Amygdala (tissue), 56 donors: Measurements from ENCODE around the gene SLC22A23.
A peak's percentile ranks its signal among the peaks of the same experiment; 100 is the strongest.
"Not testable (repeated sequence)": the region's sequence is repeated elsewhere in the genome, so short reads cannot be mapped to it uniquely, and the experiment has no call there.

Experiments used
- DNase-seq, 56 donors: peaks; one replicate each; lab custom pipeline; 2025; lab: John Stamatoyannopoulos, UW

The SLC22A23 gene

DNA sequence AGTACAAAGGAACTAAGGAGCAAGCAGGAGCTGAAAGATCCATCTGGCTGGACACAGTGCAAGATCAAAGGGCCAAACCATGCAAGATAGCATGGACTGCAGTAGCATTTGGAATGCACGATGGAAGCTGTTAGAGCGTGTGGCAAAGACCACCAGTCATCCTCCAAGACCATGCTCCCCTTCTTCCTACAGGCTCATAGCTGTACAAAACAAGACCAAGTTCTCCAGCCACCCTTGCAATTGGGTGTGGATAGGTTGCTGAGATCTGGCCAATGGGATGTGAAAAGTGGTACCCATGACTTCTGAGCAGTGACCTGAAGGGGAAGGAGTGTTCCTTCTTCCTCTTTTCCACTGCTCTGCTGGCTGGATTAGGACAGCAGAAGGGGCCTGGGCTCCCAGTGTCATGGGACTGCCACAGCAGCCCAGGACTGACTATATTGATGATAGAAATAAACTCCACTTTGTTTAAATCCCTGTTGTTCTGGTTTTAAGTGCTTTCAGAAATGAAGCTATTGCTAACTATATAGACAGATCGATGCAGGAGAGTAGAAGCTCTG is 64.9 kb downstream of the SLC22A23 start:
- DNase-seq: no peak

GRCh38 chr6:3390698-3391097 is 66.2 kb downstream of the SLC22A23 start:
- peak in 18 of 56 donors; percentile 21 to 65 (median 38) for DNase-seq

DNA sequence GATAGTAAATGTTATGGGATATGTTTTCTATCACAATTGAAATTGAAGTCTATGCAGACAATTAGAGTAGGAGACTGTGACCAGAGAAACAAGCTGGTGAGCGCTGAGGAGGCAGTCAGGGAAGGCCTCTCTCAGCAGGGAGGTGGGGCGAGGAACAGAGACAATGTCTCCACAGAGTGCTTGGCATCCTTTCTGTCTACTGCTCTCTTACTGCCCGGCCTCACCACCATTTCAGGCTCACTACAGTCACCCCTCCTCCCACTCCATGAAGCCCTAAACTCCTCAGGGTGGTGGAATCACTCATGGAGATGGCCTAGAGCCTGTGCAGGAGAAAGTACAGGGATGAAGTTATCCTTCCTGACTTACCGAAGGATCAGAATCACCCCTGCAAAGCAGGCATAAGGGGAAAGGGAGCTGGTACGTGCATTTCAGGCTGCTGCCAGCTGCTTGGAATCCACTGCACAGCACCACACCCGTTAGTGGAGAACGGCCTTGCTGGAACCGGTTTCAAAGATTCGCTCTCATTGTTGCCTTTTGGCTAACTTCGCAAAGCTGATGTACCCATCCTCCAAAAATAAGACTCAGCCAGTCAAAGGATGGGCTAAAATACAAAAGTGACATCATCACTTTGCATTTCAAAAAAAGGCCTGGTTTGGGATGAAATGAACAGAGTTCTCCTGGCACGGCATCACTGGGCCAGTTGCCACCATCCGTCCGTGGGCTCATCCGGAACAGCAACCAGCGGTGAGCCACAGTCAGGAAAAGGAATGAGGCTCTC is 67.3 kb downstream of the SLC22A23 start:
- peak in 28 of 56 donors; percentile 31 to 77 (median 58) for DNase-seq

DNA sequence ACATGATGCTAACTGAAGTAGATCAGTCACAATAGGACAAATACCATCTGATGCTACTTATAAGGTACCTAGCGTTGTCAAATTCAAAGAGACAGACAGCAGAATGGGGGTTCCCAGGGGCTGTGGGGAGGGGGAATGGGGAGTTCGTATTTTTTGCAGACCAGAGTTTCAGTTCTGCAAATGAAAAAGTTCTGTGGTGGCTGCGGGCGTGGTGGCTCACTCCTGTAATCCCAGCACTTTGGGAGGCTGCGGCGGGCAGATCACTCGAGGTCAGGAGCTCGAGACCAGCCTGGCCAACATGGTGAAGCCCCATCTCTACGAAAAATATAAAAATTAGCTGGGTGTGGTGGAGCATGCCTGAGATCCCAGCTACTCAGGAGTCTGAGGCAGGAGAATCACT is 68.1 kb downstream of the SLC22A23 start:
- no peak for DNase-seq

DNA sequence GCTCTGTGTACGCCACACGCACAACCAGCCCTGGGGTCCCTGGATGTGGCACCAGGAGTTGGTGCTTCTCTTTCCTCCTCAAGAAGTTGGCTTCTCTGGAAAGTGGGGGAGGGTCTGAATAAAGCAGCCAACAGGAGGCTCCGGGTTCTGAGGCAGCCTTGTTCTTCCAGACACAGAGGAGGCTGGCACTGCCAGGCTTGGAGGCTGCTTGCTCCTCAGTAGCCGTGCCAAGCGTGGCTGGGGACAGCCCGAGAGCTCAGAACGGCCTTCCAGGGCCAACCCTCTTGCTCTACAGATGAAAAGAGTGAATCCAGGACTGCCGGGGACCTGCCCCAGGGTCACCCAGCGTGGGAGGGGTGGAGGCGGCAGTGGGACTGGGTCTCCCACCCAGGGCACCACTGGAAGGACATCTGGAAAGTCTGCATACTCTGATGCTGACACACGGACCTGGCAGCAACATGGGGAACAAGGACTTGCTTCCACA is 70.4 kb downstream of the SLC22A23 start:
- peak; percentile 33 to 97 (median 88) for DNase-seq

GRCh38 chr6:3385660-3386151 is 71.1 kb downstream of the SLC22A23 start:
- peak in 50 of 56 donors; percentile 20 to 94 (median 76) for DNase-seq

DNA sequence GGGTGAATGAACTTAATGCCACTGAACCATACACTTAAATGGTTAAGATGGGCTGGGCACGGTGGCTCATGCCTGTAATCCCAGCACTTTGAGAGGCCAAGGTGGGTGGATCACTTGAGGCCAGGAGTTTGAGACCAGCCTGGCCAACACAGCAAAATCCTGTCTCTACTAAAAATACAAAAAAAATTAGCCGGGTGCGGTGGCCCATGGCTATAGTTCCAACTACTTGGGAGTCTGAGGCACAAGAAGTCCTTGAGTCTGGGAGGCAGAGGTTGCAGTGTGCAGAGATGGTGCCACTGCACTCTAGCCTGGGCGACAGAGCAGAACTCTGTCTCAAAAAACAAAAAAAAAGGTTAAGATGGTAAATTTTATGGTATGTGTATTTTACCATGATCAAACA is 71.7 kb downstream of the SLC22A23 start:
- DNase-seq: not testable (repeated sequence)

GRCh38 chr6:3384241-3385143 is 72.4 kb downstream of the SLC22A23 start:
- no peak for DNase-seq

DNA sequence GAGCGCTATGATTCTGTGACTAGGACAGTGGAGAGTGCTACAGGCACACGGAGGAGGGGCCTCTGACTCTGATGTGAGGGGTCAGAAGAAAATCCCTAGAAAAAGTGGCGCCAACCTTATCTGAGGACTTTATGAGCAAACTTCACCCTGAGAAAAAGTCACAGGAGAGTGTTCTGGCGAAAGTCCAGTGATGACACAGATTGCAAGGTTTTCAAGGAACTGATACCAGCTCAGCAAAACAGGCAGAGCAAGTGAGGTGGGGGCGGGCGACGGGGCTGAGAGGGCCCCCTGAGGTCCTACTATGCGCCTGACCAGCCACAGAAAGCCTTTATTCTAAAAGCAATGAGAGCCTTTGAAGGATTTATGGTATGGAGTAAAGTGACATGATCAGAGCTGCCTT is 73.3 kb downstream of the SLC22A23 start:
- DNase-seq: peak in 4 of 56 donors; percentile 21 to 51 (median 30)

DNA sequence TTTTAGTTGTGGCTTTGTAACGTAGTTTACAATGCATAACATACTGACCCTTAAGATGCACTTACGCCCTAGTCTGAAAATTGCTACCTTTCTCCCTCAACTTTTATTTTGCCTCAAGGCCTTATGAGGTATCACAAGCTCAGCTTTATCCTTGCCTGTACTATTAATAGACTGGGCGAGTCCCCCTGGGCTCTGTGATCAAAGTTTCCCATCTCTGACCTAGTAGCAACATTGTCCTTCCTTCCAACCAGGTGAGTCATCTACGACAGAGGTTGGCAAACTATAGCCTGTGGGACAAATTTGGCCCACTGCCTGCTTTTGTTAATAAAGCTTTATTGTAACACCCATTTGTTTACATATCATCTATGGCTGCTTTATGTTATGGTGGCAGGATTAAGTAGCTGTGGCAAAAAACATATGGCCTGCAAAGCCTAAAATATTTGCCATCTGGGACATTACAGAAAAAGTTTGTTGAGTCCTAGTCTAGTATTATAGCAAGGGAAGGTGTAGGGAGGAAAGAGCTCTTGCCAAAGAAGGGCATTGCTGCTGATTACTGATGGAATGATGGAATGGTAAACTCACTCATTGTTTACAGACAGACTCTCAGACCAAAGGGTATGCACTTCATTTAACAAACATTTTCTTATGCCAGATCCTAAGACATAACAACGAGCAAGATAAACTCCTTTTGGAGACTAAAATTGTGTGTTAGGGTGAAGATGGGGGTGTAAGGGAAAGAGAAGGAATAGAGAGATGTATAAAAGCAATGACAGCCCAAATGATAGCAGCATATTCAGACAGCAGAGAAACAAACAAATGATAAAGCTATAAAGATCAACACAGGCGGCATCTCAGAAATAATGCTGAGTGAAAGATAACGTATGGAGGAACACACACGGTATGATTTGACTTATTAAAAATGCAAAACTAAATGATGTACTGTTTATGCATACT is 74.2 kb downstream of the SLC22A23 start:
- no peak for DNase-seq

DNA sequence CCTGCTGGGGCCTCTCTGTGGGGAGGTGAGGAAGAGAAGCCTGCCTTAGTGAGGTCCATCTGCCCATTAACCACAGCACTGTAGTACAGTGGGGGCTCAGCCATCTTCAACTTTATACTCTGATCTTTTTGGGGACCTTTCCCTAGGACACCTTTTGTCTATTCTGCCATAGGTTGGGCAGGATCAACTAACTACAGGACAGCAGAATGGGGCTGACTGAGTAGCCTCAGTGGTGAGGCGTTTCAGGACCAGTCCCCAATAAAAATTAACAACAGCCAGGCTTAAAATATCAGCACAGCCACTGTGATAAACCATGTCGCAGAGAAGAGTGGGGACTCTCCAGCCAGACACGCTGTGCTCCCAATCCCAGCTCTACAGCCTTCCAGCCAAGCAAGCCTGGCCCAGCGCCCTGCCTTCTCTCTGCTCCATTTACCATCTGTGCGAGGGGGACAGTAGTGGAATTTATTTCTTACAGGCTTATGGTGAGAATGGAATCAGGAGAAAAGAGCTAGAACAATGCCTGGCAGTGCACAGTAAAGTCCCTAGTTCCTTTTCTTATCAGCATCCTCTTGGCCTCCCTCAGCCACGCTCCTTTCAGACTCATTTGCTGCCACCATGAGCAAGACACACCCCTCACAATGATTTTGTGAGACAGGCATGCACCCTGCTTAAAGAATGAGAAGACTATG is 75.5 kb downstream of the SLC22A23 start:
- DNase-seq: peak in 50 of 56 donors; percentile 25 to 89 (median 62)

- DNase-seq: peak in 1 of 56 donors; percentile 75
Observed at GRCh38 chr6:3380344-3381232, 76.3 kb downstream of the SLC22A23 start.

- DNase-seq: no peak
Observed at GRCh38 chr6:3379482-3380060, 77.3 kb downstream of the SLC22A23 start.

- DNase-seq: not testable (repeated sequence)
Observed at GRCh38 chr6:3378808-3379207, 78.0 kb downstream of the SLC22A23 start.

DNA sequence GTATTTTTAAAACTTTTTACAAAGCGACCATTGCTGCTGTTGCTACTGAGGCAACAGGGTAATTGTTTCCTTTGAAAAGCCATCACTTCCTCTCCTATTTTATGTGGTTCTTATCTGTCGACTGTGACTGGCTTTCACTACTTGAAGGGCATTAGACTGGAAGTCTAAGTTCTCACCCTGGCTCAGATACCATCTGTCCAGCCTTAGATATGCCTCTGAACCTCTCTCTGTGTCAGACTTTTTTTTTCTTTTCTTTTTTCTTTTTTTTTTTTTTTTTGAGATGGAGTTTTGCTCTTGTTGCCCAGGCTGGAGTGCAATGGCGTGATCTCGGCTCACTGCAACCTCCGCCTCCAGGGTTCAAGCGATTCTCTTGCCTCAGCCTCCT is 78.5 kb downstream of the SLC22A23 start:
- not testable (repeated sequence) for DNase-seq

- no peak for DNase-seq
Observed at GRCh38 chr6:3377536-3378397, 79.1 kb downstream of the SLC22A23 start.
